HG03280 (cell line): ENCODE data around the gene ME2.
A peak's percentile ranks its signal among the peaks of the same experiment; 100 is the strongest.
"Not testable (repeated sequence)": the region's sequence is repeated elsewhere in the genome, so short reads cannot be mapped to it uniquely, and the experiment has no call there.

ENCODE experiments used
- ATAC-seq: cut with Tn5 transposase; IDR thresholded peaks from one replicate; pipeline ENCODE4 v1.9.1; 2021; ENCODE audit warnings: mild to moderate bottlenecking, moderate library complexity; ENCODE audit not compliant: unreplicated experiment

The ME2 gene

GRCh38 chr18:50878345-50879301, at the start of gene ME2:
Gene ME2, plus strand, starts transcription at chr18:50879118. Its CDS starts 16,703 bp downstream, at chr18:50895821.
- peak; percentile 95 for ATAC-seq

- ATAC-seq, result no peak
Observed at GRCh38 chr18:50829644-50830043, 49.3 kb upstream of the ME2 start.

GRCh38 chr18:50830544-50830943, 48.4 kb upstream of the ME2 start:
- ATAC-seq, result peak; percentile 65

GRCh38 chr18:50832754-50833153, 46.2 kb upstream of the ME2 start:
- ATAC-seq, result peak; percentile 67

- not testable (repeated sequence) for ATAC-seq
Observed at GRCh38 chr18:50833496-50833895, 45.4 kb upstream of the ME2 start.

GRCh38 chr18:50836521-50836957, 42.4 kb upstream of the ME2 start:
- no peak for ATAC-seq

- no peak for ATAC-seq
Observed at GRCh38 chr18:50839341-50839740, 39.6 kb upstream of the ME2 start.

GRCh38 chr18:50839996-50840395, 38.9 kb upstream of the ME2 start:
- ATAC-seq, result no peak

- ATAC-seq, result no peak
Observed at GRCh38 chr18:50842846-50843245, 36.1 kb upstream of the ME2 start.

GRCh38 chr18:50844554-50844953, 34.4 kb upstream of the ME2 start:
- ATAC-seq, result no peak

GRCh38 chr18:50844960-50845359, 34.0 kb upstream of the ME2 start:
- no peak for ATAC-seq

GRCh38 chr18:50847192-50847591, 31.7 kb upstream of the ME2 start:
- no peak for ATAC-seq

GRCh38 chr18:50848061-50848551, 30.8 kb upstream of the ME2 start:
- no peak for ATAC-seq

GRCh38 chr18:50848991-50849390, 29.9 kb upstream of the ME2 start:
- ATAC-seq, result no peak

GRCh38 chr18:50849419-50849821, 29.5 kb upstream of the ME2 start:
- ATAC-seq, result no peak

GRCh38 chr18:50850307-50851065, 28.4 kb upstream of the ME2 start:
- ATAC-seq, result no peak

- ATAC-seq, result no peak
Observed at GRCh38 chr18:50853863-50854271, 25.1 kb upstream of the ME2 start.

- ATAC-seq, result no peak
Observed at GRCh38 chr18:50855976-50856757, 22.8 kb upstream of the ME2 start.

GRCh38 chr18:50857166-50857565, 21.8 kb upstream of the ME2 start:
- not testable (repeated sequence) for ATAC-seq

GRCh38 chr18:50857694-50858093, 21.2 kb upstream of the ME2 start:
- no peak for ATAC-seq
